Gastroesophageal sphincter (tissue), 3 donors: Measurements from ENCODE around the gene MAOB.

ENCODE experiments used
- EP300 ChIP-seq: sonication (generic); formaldehyde crosslinking; IDR thresholded peaks from one replicate; pipeline ENCODE4 v1.6.1; 2017; ENCODE audit warnings: antibody characterized with exemption, mild to moderate bottlenecking
- POLR2A ChIP-seq, 2 donors: fragments of 450-650 bp; IDR thresholded peaks; one replicate each; pipeline ENCODE4 v1.6.1; 2017; ENCODE audit warnings: antibody characterized with exemption in 2 of 2, mild to moderate bottlenecking in 2 of 2, moderate library complexity in 1 of 2
- POLR2AphosphoS5 ChIP-seq: sonication (generic); formaldehyde crosslinking; IDR thresholded peaks from one replicate; pipeline ENCODE4 v1.6.1; 2017; ENCODE audit warnings: antibody characterized with exemption
- TF ChIP-seq, protein P1 (sequence below), 4 experiments: fragments of 200-600 bp in 2 of 4; fragments of 450-650 bp in 2 of 4; sonication (generic) in 1 of 4; IDR thresholded peaks; one replicate each; pipeline ENCODE4 v1.5.1; 2017 to 2019; ENCODE audit warnings: antibody characterized with exemption in 4 of 4, mild to moderate bottlenecking in 2 of 4, moderate library complexity in 2 of 4

DNA sequence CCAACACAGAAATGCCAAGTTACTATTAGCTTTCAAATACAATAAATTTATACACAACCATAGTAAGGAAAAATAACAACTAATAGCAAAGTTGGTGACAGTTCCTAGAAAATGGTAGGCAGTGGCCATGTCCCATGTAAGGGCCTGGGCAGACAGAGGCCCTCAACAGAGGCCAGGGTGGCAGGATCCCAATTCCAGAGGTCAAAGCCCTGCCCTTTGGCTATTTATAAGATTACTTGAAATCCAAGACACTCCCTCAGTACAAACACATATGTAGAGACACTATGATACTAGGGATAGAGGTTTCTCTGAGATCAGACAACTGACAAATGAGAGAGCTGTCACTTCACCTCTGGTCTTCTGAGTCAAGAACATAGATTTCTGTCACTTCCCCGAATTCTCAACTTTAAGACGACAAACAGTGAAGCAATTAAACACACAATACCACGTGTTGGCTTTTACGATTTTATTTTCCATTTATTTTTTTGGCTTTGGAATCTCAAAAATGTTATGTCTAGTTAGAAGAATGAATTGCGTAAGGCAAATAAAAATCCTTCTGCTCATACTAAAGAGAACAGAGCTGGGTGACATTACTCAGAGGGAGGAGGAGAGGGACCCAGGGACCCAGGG is 16.3 kb upstream of the MAOB start:
- TF ChIP-seq POLR2A (IDR thresholded peaks at IDR 0.05) (no peak), POLR2AphosphoS5 (no peak), EP300 (no peak)
- TF ChIP-seq, protein P1, sequence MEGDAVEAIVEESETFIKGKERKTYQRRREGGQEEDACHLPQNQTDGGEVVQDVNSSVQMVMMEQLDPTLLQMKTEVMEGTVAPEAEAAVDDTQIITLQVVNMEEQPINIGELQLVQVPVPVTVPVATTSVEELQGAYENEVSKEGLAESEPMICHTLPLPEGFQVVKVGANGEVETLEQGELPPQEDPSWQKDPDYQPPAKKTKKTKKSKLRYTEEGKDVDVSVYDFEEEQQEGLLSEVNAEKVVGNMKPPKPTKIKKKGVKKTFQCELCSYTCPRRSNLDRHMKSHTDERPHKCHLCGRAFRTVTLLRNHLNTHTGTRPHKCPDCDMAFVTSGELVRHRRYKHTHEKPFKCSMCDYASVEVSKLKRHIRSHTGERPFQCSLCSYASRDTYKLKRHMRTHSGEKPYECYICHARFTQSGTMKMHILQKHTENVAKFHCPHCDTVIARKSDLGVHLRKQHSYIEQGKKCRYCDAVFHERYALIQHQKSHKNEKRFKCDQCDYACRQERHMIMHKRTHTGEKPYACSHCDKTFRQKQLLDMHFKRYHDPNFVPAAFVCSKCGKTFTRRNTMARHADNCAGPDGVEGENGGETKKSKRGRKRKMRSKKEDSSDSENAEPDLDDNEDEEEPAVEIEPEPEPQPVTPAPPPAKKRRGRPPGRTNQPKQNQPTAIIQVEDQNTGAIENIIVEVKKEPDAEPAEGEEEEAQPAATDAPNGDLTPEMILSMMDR (IDR thresholded peaks at IDR 0.05), result no peak
